A673 (cell line): Measurements from ENCODE around the gene BRSK2.

Source experiments
- CTCF ChIP-seq: fragments of 300-800, 200-600 bp; sonication (generic); conservative IDR thresholded peaks from 2 replicates; pipeline ENCODE4 v1.5.1; 2017; ENCODE audit warnings: low read depth, mild to moderate bottlenecking, antibody characterized with exemption, low read length, moderate library complexity, mixed read lengths
- EZH2 ChIP-seq: fragments of 200-600 bp; sonication (generic); IDR thresholded peaks from 2 replicates; pipeline ENCODE4 v1.6.1; 2017; ENCODE audit warnings: borderline replicate concordance, low read depth, mild to moderate bottlenecking, mixed read lengths, antibody characterized with exemption, low read length; ENCODE audit not compliant: poor library complexity, severe bottlenecking

- TF ChIP-seq EZH2: no peak
- no peak for TF ChIP-seq CTCF
Measured at GRCh38 chr11:1397146-1397861, 7.6 kb downstream of the BRSK2 start.
